Hepatocyte (in vitro differentiated cells): ENCODE data around the gene TEX44. TPM values are rescaled to one million over a fixed set of nuclear protein-coding genes. Genes with fewer than 3 reads are reported as not detected.

Experiments used
- DNase-seq: peaks from one replicate; pipeline ENCODE4 v3.0.0-alpha.2; 2016; ENCODE audit warnings: low spot score
- H2AFZ ChIP-seq: fragments of 200-600 bp; sonication (generic); 2 replicates; pipeline ENCODE4 v1.6.0; 2016; ENCODE audit warnings: antibody characterized with exemption, mild to moderate bottlenecking
- H3K27ac ChIP-seq: fragments of 200-600 bp; sonication (generic); 2 replicates; pipeline ENCODE4 v1.5.1; 2016; ENCODE audit warnings: mild to moderate bottlenecking
- H3K27me3 ChIP-seq: fragments of 200-600 bp; sonication (generic); 2 replicates; pipeline ENCODE4 v1.6.1; 2016
- H3K36me3 ChIP-seq: fragments of 200-600 bp; sonication (generic); replicated peaks from 2 replicates; pipeline ENCODE4 v1.5.1; 2016; ENCODE audit warnings: low read depth; ENCODE audit not compliant: insufficient read depth
- H3K4me1 ChIP-seq: fragments of 200-600 bp; sonication (generic); 2 replicates; pipeline ENCODE4 v1.5.1; 2016; ENCODE audit warnings: mild to moderate bottlenecking, moderate library complexity; ENCODE audit not compliant: insufficient read depth
- H3K4me2 ChIP-seq: fragments of 200-600 bp; sonication (generic); 2 replicates; pipeline ENCODE4 v1.6.0; 2016
- H3K4me3 ChIP-seq: fragments of 200-600 bp; sonication (generic); 2 replicates; pipeline ENCODE4 v1.5.1; 2016; ENCODE audit warnings: mild to moderate bottlenecking
- H3K79me2 ChIP-seq: fragments of 200-600 bp; sonication (generic); 2 replicates; pipeline ENCODE4 v1.6.0; 2017; ENCODE audit warnings: mild to moderate bottlenecking
- H3K9me2 ChIP-seq: fragments of 200-600 bp; sonication (generic); replicated peaks from 2 replicates; pipeline ENCODE4 v1.6.0; 2017; ENCODE audit warnings: mild to moderate bottlenecking; ENCODE audit not compliant: insufficient read depth
- H3K9me3 ChIP-seq: fragments of 200-600 bp; sonication (generic); 2 replicates; pipeline ENCODE4 v1.5.1; 2016; ENCODE audit warnings: low read depth, mild to moderate bottlenecking
- H4K20me1 ChIP-seq: fragments of 200-600 bp; sonication (generic); 2 replicates; pipeline ENCODE4 v1.6.0; 2016; ENCODE audit warnings: mild to moderate bottlenecking; ENCODE audit not compliant: insufficient read depth, poor library complexity, severe bottlenecking
- CTCF ChIP-seq: fragments of 200-600 bp; sonication (generic); IDR thresholded peaks from 2 replicates; pipeline ENCODE4 v1.5.1; 2016; ENCODE audit warnings: antibody characterized with exemption, mild to moderate bottlenecking; ENCODE audit not compliant: poor library complexity
- EZH2 ChIP-seq: fragments of 200-600 bp; sonication (generic); IDR thresholded peaks from 2 replicates; pipeline ENCODE4 v1.6.1; 2016; ENCODE audit warnings: antibody characterized with exemption, mild to moderate bottlenecking, borderline replicate concordance
- EZH2phosphoT487 ChIP-seq: fragments of 200-600 bp; sonication (generic); IDR thresholded peaks from one replicate; pipeline ENCODE4 v1.6.1; 2018; ENCODE audit warnings: antibody characterized with exemption, mild to moderate bottlenecking, low read depth, moderate library complexity; ENCODE audit not compliant: unreplicated experiment, severe bottlenecking
- WGBS: methylation state at CpG from one replicate; pipeline ENCODE4 v1.1.6; 2016; ENCODE audit warnings: low lambda C conversion rate; ENCODE audit errors: missing lambda C conversion rate; 5-methylcytosine and 5-hydroxymethylcytosine counted together
- polyA plus RNA-seq: library from polyadenylated mRNA; unstranded; fragments of >200 nt; fragmentation: Nextera tagmentation; extraction: Ambion mirVana; gene quantifications from 2 replicates; pipeline ENCODE4 v1.2.1, GENCODE V29; 2016
- total RNA-seq: library from RNA; depleted of rRNA; stranded (reverse); fragments of >200 nt; gene quantifications from 2 replicates; pipeline ENCODE4 v1.2.3, GENCODE V29; 2014

The TEX44 gene
- total and polyA plus RNA-seq, 2 experiments from 2014 or later: not detected

- Histone ChIP-seq H3K27me3 (no peaks in the 10 kb centered on the region), H3K9me3 (no peaks in the 10 kb centered on the region), H3K4me3 (no peak overlapping the region), H3K27ac (no peak overlapping the region), H3K4me2 (no peak overlapping the region), H3K4me1 (peaks cover 28% of the 10 kb centered on the region), H3K79me2 (peaks cover 8% of the 10 kb centered on the region), H4K20me1 (no peaks in the 10 kb centered on the region), H3K36me3 (no peaks in the 10 kb centered on the region), H2AFZ (no peak overlapping the region), H3K9me2 (no peaks in the 10 kb centered on the region)
- DNase-seq: peak; percentile 3
- no peak for TF ChIP-seq EZH2
- TF ChIP-seq CTCF: no peak
- no peak for TF ChIP-seq EZH2phosphoT487
- WGBS: 89% methylated on average over 6 of the region's 6 CpGs
Observed at GRCh38 chr2:231606941-231607340, 14.3 kb downstream of the TEX44 start.

DNA sequence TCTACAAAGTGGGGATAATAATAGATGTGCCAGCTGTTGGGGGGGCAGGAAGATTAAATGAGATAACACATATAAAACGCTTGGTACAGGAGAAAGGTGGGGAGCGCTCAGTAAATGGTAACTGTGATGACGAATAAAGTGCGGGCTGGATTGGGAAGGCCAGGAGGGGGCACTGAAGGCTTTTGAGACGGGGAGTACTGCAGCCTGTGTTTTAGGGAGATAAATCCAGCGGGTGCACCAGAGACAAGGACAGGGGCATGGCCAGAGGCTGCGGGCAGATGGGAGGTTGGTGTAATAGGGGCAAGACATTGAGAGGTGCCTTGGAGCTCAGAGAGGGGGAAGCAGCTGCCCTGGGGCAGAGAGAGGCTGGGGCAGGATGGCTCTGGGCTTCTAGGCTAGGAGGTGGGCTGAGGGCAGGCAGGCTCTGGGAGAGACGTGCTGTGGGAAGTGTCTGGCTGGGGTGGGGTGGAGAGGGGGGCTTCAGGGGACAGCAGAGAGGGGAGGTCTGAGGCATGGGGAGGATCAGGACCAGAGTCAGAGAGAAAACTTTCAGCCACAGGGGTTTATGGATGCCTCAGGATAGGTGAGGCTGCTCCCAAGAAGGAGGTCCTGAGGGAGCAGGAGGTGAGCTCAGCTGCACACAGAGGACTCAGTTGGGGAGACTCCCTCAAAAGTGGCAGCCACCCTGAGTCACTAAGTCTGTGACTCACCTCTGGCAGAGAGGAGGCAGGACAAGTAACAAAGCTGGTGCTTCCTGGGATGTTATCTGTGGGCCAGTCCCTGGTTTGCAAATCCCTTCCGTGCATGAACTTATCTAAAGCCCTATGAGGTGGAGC is 18.8 kb downstream of the TEX44 start:
- TF ChIP-seq CTCF (peak; percentile 30), EZH2phosphoT487 (no peak), EZH2 (no peak)
- H3K27ac ChIP-seq: peak overlapping the region; percentile 99
- no peaks in the 10 kb centered on the region for H4K20me1 ChIP-seq
- peaks cover 35% of the 10 kb centered on the region for H3K4me1 ChIP-seq
- DNase-seq: peak; percentile 80
- no peaks in the 10 kb centered on the region for H3K9me3 ChIP-seq
- H3K4me3 ChIP-seq: no peak overlapping the region
- 48% methylated on average over 9 of the region's 9 CpGs for WGBS
- H3K9me2 ChIP-seq: no peaks in the 10 kb centered on the region
- no peaks in the 10 kb centered on the region for H3K27me3 ChIP-seq
- H3K4me2 ChIP-seq: no peak overlapping the region
- no peak overlapping the region for H2AFZ ChIP-seq
- no peaks in the 10 kb centered on the region for H3K79me2 ChIP-seq
- H3K36me3 ChIP-seq: no peaks in the 10 kb centered on the region

DNA sequence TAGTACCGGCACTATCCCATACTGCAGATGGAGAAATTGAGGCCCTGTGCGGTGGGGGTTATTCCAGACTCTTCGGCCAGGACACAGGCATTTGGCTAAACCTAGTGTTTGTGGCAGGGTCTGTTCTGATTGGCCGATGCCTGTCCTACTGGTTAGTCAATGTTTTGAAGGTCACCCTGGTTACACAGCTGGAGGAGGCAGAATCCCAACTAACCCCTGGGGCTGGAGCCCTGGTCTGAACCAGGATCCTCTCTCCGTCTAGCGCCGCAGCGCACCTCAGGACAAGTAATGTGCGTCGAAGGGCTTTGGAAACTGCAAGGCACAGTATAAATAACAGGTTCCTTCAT is 19.4 kb downstream of the TEX44 start:
- Histone ChIP-seq H4K20me1 (no peaks in the 10 kb centered on the region), H3K4me2 (peak overlapping the region; percentile 23), H3K36me3 (no peaks in the 10 kb centered on the region), H3K9me3 (no peaks in the 10 kb centered on the region), H3K79me2 (no peaks in the 10 kb centered on the region), H2AFZ (peak overlapping the region; percentile 34), H3K4me3 (no peak overlapping the region), H3K9me2 (no peaks in the 10 kb centered on the region), H3K4me1 (peaks cover 41% of the 10 kb centered on the region), H3K27me3 (no peaks in the 10 kb centered on the region), H3K27ac (peak overlapping the region; percentile 99)
- no peak for DNase-seq
- 51% methylated on average over 10 of the region's 10 CpGs for WGBS
- TF ChIP-seq EZH2 (no peak), EZH2phosphoT487 (no peak), CTCF (no peak)
